Measurements from ENCODE around the gene ITIH1.

GRCh38 chr3:52771334-52771681, 6.1 kb upstream of the ITIH1 start:
- TF ChIP-seq, protein P1, sequence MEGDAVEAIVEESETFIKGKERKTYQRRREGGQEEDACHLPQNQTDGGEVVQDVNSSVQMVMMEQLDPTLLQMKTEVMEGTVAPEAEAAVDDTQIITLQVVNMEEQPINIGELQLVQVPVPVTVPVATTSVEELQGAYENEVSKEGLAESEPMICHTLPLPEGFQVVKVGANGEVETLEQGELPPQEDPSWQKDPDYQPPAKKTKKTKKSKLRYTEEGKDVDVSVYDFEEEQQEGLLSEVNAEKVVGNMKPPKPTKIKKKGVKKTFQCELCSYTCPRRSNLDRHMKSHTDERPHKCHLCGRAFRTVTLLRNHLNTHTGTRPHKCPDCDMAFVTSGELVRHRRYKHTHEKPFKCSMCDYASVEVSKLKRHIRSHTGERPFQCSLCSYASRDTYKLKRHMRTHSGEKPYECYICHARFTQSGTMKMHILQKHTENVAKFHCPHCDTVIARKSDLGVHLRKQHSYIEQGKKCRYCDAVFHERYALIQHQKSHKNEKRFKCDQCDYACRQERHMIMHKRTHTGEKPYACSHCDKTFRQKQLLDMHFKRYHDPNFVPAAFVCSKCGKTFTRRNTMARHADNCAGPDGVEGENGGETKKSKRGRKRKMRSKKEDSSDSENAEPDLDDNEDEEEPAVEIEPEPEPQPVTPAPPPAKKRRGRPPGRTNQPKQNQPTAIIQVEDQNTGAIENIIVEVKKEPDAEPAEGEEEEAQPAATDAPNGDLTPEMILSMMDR (IDR thresholded peaks at IDR 0.05; ENCODE audit: low read depth, low read length, poor library complexity, severe bottlenecking) = no peak
- TF ChIP-seq EZH2phosphoT487 (IDR thresholded peaks at IDR 0.05; ENCODE audit: borderline replicate concordance, low read length) = no peak

Data from DOHH2 (cell line).